Immature natural killer cell (primary cell): ENCODE measurements around the gene FARP1. TPM values are rescaled to one million over a fixed set of nuclear protein-coding genes. Genes with fewer than 3 reads are reported as not detected.
"Not testable (repeated sequence)": the region's sequence is repeated elsewhere in the genome, so short reads cannot be mapped to it uniquely, and the experiment has no call there.

Source experiments
- DNase-seq, 3 donors: peaks; one replicate each; pipeline ENCODE4 v3.0.0; 2022; ENCODE audit warnings: mixed read lengths in 1 of 3
- H3K27ac Mint-ChIP-seq, 6 donors: one replicate each; pipeline ENCODE4 v1.8.0; 2020; ENCODE audit warnings: mixed read lengths in 6 of 6, mild to moderate bottlenecking in 5 of 6, inconsistent platforms in 4 of 6, moderate library complexity in 3 of 6
- H3K27me3 Mint-ChIP-seq, 3 donors: one replicate each; pipeline ENCODE4 v1.8.0; 2020 to 2021; ENCODE audit warnings: low read depth in 3 of 3, mild to moderate bottlenecking in 3 of 3, mixed read lengths in 3 of 3, moderate library complexity in 3 of 3, inconsistent platforms in 1 of 3
- H3K36me3 Mint-ChIP-seq, 3 donors: one replicate each; pipeline ENCODE4 v1.8.0; 2020; ENCODE audit warnings: mixed read lengths in 3 of 3, inconsistent platforms in 2 of 3, mild to moderate bottlenecking in 2 of 3
- H3K4me1 Mint-ChIP-seq, 2 donors: one replicate each; pipeline ENCODE4 v1.8.0; 2020; ENCODE audit warnings: inconsistent platforms in 2 of 2, mild to moderate bottlenecking in 2 of 2, mixed read lengths in 2 of 2, moderate library complexity in 1 of 2
- H3K4me3 Mint-ChIP-seq, 5 donors: one replicate each; pipeline ENCODE4 v1.8.0; 2020; ENCODE audit warnings: mild to moderate bottlenecking in 5 of 5, mixed read lengths in 5 of 5, inconsistent platforms in 3 of 5, moderate library complexity in 3 of 5
- H3K9me3 Mint-ChIP-seq, 6 donors: one replicate each; pipeline ENCODE4 v1.8.0; 2020; ENCODE audit warnings: mild to moderate bottlenecking in 6 of 6, mixed read lengths in 6 of 6, inconsistent platforms in 4 of 6, moderate library complexity in 3 of 6
- polyA plus RNA-seq, 3 donors: library from polyadenylated mRNA; unstranded; fragments of 300-500 nt; fragmentation: Illumina TruSeq; gene quantifications; one replicate each; pipeline ENCODE4 v1.2.3, GENCODE V29; 2021

The FARP1 gene
- polyA plus RNA-seq, 3 donors from 2014 or later: 0.09 to 0.72 (median 0.22) TPM

DNA sequence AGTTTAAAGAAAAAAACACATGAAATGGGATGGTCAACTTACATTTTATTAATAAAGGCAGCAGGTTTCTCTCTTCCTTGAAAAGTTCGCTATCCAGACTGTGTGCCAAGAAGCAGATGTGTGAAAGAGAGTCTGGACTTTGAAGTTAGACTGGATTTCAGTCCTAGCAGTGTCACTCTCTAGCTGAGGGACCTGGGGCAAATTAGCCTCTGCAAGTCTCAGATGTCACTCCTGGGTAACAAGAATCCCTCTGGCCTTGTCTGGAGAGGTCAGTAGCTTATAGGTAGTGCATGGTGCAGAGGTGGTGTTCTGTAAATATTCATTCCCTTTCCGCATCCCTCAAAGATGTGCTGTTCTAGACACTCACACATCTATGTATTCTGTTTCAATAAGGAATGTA, 221.8 kb downstream of the FARP1 start:
- Mint-ChIP-seq H3K9me3 (peaks cover 0 to 2% (median 0%) of the 10 kb centered on the region in 6 donors), H3K4me3 (no peak overlapping the region), H3K27me3 (peaks cover 3 to 7% (median 4%) of the 10 kb centered on the region in 3 donors), H3K4me1 (no peaks in the 10 kb centered on the region), H3K36me3 (no peaks in the 10 kb centered on the region), H3K27ac (no peak overlapping the region)
- DNase-seq: no peak

DNA sequence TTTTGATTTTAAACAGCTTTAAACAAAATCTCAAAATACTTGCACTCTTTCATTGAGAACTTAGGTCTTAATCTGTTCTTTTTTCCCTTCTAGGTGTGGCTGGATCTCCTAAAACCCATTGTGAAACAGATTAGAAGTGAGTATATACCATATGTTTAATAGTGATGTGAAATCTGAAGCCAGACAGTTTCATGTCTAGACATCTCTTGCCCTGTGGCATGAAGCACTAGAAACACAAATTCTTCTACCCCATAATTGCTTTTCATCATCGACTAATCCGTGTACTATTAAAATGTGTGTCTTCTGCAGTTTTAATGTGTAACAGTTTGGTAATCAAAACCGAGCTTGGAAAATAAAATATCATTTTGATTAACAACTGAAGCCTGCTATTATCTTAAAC, 222.4 kb downstream of the FARP1 start:
- Mint-ChIP-seq H3K4me3 (no peak overlapping the region), H3K9me3 (peaks cover 0 to 2% (median 0%) of the 10 kb centered on the region in 6 donors), H3K36me3 (no peaks in the 10 kb centered on the region), H3K27me3 (peaks cover 3 to 10% (median 6%) of the 10 kb centered on the region in 3 donors), H3K4me1 (no peaks in the 10 kb centered on the region), H3K27ac (no peak overlapping the region)
- no peak for DNase-seq

- Mint-ChIP-seq H3K4me3 (no peak overlapping the region), H3K9me3 (peaks cover 0 to 2% (median 0%) of the 10 kb centered on the region in 6 donors), H3K27ac (no peak overlapping the region), H3K27me3 (peaks cover 3 to 11% (median 6%) of the 10 kb centered on the region in 3 donors), H3K36me3 (no peaks in the 10 kb centered on the region), H3K4me1 (no peaks in the 10 kb centered on the region)
- DNase-seq: no peak
Measured at GRCh38 chr13:98366010-98366409, 223.1 kb downstream of the FARP1 start.

GRCh38 chr13:98366443-98366842, 223.5 kb downstream of the FARP1 start:
- peaks cover 0 to 2% (median 0%) of the 10 kb centered on the region in 6 donors for H3K9me3 Mint-ChIP-seq
- no peaks in the 10 kb centered on the region for H3K36me3 Mint-ChIP-seq
- no peaks in the 10 kb centered on the region for H3K4me1 Mint-ChIP-seq
- DNase-seq: no peak
- H3K4me3 Mint-ChIP-seq: no peak overlapping the region
- H3K27ac Mint-ChIP-seq: no peak overlapping the region
- H3K27me3 Mint-ChIP-seq: peaks cover 3 to 11% (median 6%) of the 10 kb centered on the region in 3 donors

GRCh38 chr13:98366959-98367358, 224.1 kb downstream of the FARP1 start:
- H3K27me3 Mint-ChIP-seq: peaks cover 3 to 11% (median 6%) of the 10 kb centered on the region in 3 donors
- no peak overlapping the region for H3K27ac Mint-ChIP-seq
- peaks cover 0 to 2% (median 0%) of the 10 kb centered on the region in 6 donors for H3K9me3 Mint-ChIP-seq
- DNase-seq: no peak
- H3K4me1 Mint-ChIP-seq: no peaks in the 10 kb centered on the region
- H3K4me3 Mint-ChIP-seq: no peak overlapping the region
- H3K36me3 Mint-ChIP-seq: no peaks in the 10 kb centered on the region

DNA sequence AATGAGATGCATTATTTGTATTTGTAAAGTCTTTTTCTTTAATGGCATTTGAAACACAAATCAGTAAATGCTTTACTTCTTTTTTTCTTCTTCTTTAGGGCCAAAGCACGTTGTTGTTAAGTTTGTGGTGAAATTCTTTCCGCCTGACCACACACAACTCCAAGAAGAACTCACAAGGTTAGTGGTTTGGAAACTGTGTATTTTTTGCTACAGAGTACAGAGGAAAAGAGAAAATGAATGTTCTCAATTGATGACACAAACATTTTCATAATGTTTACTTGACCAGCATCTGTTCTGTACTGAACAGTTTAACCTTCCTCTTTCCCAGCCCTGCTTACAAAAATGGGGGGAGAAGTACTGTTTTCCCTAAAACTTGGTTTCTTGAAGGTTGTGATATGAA, 225.1 kb downstream of the FARP1 start:
- no peak for DNase-seq
- Mint-ChIP-seq H3K4me3 (no peak overlapping the region), H3K27ac (no peak overlapping the region), H3K27me3 (peaks cover 3 to 11% (median 9%) of the 10 kb centered on the region in 3 donors), H3K9me3 (no peaks in the 10 kb centered on the region), H3K4me1 (no peaks in the 10 kb centered on the region), H3K36me3 (no peaks in the 10 kb centered on the region)

DNA sequence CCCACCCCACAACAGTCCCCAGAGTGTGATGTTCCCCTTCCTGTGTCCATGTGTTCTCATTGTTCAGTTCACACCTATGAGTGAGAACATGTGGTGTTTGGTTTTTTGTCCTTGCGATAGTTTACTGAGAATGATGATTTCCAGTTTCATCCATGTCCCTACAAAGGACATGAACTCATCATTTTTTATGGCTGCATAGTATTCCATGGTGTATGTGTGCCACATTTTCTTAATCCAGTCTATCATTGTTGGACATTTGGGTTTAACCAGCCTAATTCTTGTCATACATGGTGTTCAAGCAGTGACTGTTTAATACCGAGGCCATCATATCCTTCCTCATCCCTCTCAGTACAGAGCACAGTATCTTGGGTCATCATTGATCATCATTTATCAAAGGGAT, 226.6 kb downstream of the FARP1 start:
- H3K4me1 Mint-ChIP-seq, H3K9me3 Mint-ChIP-seq, H3K4me3 Mint-ChIP-seq, H3K36me3 Mint-ChIP-seq, DNase-seq, H3K27ac Mint-ChIP-seq: not testable (repeated sequence)
- peaks cover 3 to 11% (median 4%) of the 10 kb centered on the region in 3 donors for H3K27me3 Mint-ChIP-seq

GRCh38 chr13:98370261-98370660, 227.4 kb downstream of the FARP1 start:
- Mint-ChIP-seq H3K27ac (no peak overlapping the region), H3K36me3 (no peaks in the 10 kb centered on the region), H3K9me3 (no peaks in the 10 kb centered on the region), H3K4me1 (peaks cover 5 to 8% of the 10 kb centered on the region in 2 donors), H3K4me3 (no peak overlapping the region), H3K27me3 (peaks cover 3 to 11% (median 4%) of the 10 kb centered on the region in 3 donors)
- no peak for DNase-seq

DNA sequence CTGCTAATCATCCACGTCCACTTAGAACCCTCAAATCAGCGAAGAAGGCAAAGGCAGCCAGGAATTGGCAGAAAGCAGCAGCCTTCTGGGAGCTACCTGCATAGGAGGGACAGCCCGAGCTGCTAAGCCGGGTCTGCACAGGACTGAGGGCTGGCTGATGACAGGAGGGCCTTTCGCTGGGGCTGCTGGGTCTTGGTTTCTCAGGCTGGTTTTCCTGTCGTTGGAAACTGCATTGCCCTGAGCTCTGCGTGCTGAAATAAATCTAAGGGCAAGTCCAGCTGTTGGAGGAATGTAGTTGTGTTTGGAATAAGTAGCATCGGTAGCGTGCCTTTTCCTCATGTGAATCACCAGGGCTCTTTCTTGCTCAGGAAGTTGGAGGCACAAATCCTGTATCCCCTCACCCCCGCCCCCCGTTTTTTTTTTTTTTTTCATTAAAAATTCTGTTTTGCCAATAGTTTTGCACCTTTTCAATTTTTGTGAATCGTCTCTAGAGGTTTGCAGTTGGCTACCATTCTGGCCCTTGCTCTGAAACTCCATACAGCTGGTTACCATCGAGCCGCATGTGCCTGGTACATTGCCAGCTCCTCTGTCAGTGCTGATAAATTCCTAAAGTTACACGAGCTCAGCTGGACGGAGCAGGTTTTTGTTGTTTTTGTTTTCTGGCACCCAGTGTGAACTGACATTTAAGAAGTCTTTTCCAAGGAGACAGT, 228.1 kb downstream of the FARP1 start:
- Mint-ChIP-seq H3K27ac (no peak overlapping the region), H3K9me3 (no peaks in the 10 kb centered on the region), H3K4me1 (peaks cover 5 to 8% of the 10 kb centered on the region in 2 donors), H3K4me3 (no peak overlapping the region), H3K36me3 (no peaks in the 10 kb centered on the region), H3K27me3 (peaks cover 3 to 11% (median 4%) of the 10 kb centered on the region in 3 donors)
- DNase-seq: no peak

DNA sequence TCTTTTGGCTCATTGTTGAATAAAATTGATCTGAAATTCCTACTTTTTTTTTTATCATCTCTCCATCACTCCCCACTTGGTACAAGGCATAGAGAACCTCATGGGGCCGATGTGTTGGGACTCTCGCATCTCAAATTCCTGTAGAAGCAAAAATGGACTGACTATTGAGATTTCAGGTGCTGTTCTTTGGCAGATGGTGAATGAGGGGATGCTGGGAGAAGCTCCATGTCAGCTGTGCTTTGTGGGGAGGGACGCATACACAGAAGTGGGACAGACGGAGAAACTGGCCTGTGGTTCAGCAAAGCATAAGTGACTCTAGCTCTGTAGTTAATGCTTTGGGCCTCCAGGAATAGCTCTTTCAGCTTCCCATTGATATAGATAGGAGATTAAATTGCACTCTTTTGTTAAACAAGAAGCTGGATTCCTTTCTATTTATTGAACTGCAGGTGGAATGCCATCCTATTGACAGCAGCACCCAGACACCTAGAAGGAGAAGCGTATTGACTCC, 228.7 kb downstream of the FARP1 start:
- Mint-ChIP-seq H3K4me1 (peaks cover 5 to 8% of the 10 kb centered on the region in 2 donors), H3K9me3 (no peaks in the 10 kb centered on the region), H3K27ac (no peak overlapping the region), H3K4me3 (no peak overlapping the region), H3K27me3 (peaks cover 3 to 10% (median 4%) of the 10 kb centered on the region in 3 donors), H3K36me3 (no peaks in the 10 kb centered on the region)
- no peak for DNase-seq

DNA sequence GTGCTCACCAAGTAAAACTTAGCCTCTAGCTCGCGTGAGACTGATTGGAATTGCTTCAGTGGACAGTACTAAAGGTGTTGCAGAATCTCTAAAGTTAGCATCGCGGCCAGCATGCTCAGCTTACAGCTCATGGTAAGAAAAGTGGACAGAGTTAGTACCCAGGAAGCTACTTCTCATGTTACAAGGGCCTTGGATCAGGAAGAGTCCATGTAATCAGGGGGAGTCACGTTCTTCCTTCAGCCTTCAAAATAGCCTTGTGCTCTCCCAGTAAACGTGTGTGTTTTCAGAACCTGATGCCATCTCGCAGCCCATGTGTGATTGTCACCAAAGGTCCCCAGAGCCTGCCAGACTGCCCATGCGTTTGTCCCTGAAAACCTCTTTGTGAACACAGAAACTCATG, 230.0 kb downstream of the FARP1 start:
- H3K9me3 Mint-ChIP-seq: peaks cover 0 to 2% (median 0%) of the 10 kb centered on the region in 6 donors
- H3K36me3 Mint-ChIP-seq: no peaks in the 10 kb centered on the region
- no peak overlapping the region for H3K4me3 Mint-ChIP-seq
- no peak for DNase-seq
- H3K27me3 Mint-ChIP-seq: peaks cover 3 to 9% (median 4%) of the 10 kb centered on the region in 3 donors
- H3K27ac Mint-ChIP-seq: no peak overlapping the region
- H3K4me1 Mint-ChIP-seq: peaks cover 5 to 8% of the 10 kb centered on the region in 2 donors

DNA sequence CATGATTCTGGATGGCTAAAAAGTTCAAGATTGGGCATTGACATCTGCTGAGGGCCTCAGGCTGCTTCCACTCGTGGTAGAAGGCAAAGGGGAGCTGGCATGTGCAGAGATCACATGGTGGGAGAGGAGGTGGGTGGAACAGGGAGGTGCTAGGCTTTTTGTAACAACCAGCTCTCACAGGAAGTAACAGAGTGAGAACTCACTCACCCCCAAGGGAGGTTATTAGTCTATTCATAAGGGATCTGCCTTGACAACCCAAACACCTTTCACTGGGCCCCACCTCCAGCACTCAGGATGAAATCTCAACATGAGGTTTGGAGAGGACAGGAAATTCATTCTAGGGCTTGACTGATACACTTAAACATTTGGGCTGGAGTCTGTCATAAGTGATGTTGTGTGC, 231.9 kb downstream of the FARP1 start:
- Mint-ChIP-seq H3K27me3 (peaks cover 0 to 7% (median 6%) of the 10 kb centered on the region in 3 donors), H3K9me3 (peaks cover 0 to 2% (median 0%) of the 10 kb centered on the region in 6 donors), H3K27ac (peak overlapping the region in 2 of 6 donors; percentile 2 to 63), H3K36me3 (no peaks in the 10 kb centered on the region), H3K4me3 (no peak overlapping the region), H3K4me1 (peaks cover 5 to 8% of the 10 kb centered on the region in 2 donors)
- no peak for DNase-seq

- no peak for DNase-seq
- peaks cover 5 to 8% of the 10 kb centered on the region in 2 donors for H3K4me1 Mint-ChIP-seq
- peaks cover 0 to 2% (median 0%) of the 10 kb centered on the region in 6 donors for H3K9me3 Mint-ChIP-seq
- no peak overlapping the region for H3K27ac Mint-ChIP-seq
- peaks cover 0 to 3% (median 2%) of the 10 kb centered on the region in 3 donors for H3K27me3 Mint-ChIP-seq
- H3K36me3 Mint-ChIP-seq: no peaks in the 10 kb centered on the region
- no peak overlapping the region for H3K4me3 Mint-ChIP-seq
Measured at GRCh38 chr13:98377635-98378378, 234.9 kb downstream of the FARP1 start.

DNA sequence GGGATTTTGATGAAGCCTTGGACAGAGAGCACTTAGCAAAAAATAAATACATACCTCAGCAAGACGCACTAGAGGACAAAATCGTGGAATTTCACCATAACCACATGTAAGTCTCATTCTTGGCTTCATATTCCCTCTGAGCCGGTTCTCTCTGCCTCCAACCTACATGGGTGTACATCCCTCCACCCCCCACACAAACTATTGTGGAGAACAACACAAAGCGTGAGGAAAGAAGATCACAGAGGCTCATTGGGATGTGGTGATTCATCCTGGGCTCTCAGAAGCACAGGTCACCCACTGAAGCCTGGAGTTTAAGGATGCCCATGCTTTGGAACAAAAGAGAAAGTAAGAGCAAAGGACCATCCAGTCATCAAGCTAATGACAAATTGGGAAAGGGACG, 241.8 kb downstream of the FARP1 start:
- Mint-ChIP-seq H3K9me3 (no peaks in the 10 kb centered on the region), H3K27me3 (peaks cover 3 to 14% (median 4%) of the 10 kb centered on the region in 3 donors), H3K4me1 (no peaks in the 10 kb centered on the region), H3K4me3 (no peak overlapping the region), H3K27ac (no peak overlapping the region), H3K36me3 (no peaks in the 10 kb centered on the region)
- no peak for DNase-seq
